HG02852 (cell line): ENCODE measurements around the gene FAM217A.
"Not testable (repeated sequence)": the region's sequence is repeated elsewhere in the genome, so short reads cannot be mapped to it uniquely, and the experiment has no call there.

Experiments
- ATAC-seq: cut with Tn5 transposase; IDR thresholded peaks from one replicate; pipeline ENCODE4 v1.9.1; 2021; ENCODE audit warnings: mild to moderate bottlenecking, moderate library complexity; ENCODE audit not compliant: unreplicated experiment

FAM217A gene

GRCh38 chr6:4078691-4079471 lies at the start of gene FAM217A:
TSS of gene FAM217A (minus strand) at chr6:4079137. CDS start at chr6:4077414, 1,723 bp downstream.
- no peak for ATAC-seq

GRCh38 chr6:4128072-4128471 lies 49.1 kb upstream of the FAM217A start:
- no peak for ATAC-seq

DNA sequence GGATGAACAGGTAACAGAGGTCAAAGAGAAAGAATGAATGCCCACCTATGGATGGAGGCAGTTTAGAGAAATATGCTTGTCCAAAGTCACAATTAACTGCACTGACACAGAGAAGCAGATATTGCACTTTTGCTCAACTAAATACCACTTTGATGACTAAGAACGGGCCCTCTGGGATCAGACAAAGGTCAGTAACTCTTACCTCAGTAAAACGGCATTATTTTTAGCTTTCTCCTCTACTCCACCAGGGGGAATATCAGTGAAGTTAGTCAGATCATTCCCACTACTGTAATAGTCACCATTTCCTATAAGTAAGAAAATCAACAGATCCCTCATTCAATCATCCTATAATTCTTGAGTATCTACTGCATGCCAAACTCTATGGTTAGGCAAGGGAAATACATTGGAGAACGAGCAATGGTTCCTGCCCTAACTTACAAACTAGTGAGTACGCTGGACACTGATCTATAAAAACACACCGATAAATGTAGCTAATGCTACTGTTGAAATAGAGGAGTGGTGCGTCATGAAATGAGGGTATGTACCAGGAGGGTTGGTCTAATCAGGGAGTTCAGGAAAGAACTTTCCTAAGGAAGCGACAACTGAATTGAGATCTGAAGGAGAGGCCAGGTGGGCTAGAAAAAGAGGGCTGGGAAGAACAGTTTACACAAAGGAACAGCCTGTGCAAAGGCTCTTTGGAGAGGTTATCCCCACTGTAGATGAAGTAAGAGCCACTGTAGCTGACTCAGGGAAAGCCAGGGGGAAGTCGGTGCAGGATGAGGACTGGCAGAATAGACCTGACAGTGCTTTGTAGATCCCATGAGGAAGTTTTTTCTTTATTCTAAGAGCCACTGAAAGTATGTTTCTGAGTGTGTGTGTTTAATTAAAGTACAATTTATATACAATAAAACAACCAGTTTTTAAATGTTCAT lies 47.3 kb upstream of the FAM217A start:
- ATAC-seq: no peak

DNA sequence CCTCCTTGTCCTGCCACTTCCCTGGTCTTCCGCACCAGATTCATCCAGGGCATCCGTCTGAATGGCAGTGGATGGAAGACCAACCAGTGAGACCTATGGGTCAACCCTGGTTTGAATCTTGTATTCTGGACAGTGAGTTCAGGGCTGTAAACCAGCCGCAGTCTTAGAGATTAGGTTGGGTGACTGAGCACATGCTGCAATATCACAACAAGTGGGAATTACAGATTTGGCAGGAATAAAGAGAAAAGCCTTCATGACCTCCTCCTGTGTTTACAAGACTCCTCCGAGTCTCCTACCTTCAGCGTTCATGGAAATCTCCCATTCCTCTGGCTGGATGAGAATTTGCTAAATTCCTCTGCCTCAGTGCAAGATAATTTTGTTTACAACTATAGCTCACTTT lies 46.6 kb upstream of the FAM217A start:
- ATAC-seq: no peak

DNA sequence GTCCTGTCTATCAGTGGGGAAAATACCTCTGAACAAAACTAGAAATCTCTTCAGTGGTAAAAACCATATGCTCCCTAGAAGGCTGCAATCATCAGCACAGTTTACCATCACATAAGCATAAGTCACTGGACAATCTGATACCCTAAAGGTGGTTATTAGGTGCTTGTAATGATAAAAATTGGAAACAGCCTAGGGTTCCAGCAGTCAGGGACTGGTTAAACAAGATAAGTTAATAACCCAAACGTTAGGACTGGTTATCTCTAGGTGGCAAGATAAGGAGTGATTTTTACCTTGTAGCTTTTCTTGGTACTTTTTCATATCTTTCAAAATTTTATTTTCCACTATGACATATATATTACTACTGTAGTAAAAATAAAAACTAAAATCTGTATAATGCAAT lies 45.4 kb upstream of the FAM217A start:
- ATAC-seq: no peak

DNA sequence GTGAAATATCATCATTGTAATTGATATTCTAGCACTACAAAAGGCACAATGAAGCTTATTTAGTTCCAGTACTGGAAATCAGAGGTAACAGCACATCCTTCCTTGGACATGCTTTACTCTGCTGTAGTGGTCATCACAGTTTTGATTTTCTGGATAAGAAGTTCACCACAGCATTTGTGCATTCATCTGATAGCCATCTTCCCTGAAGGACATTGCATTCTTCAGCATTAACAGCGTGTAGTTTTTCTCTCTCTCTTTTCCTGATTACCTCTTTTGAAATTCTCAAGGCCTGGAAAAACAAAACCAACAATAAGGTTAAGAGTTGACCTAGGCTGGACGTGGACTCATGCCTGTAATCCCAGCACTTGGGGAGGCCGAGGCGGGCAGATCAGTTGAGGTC lies 36.8 kb upstream of the FAM217A start:
- ATAC-seq: no peak

GRCh38 chr6:4114123-4114522 lies 35.2 kb upstream of the FAM217A start:
- no peak for ATAC-seq

- ATAC-seq: no peak
Measured at GRCh38 chr6:4113649-4114048, 34.7 kb upstream of the FAM217A start.

DNA sequence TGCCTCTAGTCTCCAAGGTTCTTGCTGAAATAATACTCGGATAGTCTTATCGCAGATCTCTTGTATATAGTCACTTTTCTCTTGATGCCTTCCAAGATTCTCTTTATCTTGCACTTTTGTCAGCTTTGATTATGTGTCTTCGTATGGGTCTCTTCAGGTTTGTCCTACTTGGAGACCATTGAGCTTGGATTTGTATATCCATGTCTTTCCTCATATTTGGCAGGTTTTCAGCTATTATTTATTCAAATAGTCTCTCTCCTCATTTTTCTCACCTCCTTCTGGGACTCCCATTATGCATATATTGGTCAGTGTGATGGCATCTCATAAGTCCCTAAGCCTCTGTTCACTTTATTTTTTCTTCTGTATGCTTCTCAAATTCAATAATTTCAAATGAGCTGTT lies 33.4 kb upstream of the FAM217A start:
- no peak for ATAC-seq

DNA sequence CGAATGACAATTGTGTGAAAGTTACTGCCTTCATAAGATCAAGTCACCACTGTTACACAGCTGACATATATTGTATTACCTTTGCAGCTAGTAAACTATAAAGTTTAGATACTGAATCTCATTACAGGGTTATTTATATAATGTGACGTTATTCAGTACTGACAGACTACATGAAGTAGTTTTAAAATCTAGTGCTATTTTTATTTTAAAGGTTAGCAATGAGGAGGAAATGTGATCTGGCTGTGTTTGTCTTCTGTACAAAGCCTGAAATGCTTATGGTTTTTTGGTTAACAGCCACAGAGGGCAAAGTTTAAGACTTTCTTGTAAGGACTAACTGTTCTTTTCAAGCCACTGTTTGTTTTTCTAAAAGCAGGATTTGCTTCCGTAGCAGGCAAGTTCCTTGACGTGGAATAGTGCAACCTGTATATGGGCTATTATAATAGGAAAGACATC lies 30.5 kb upstream of the FAM217A start:
- not testable (repeated sequence) for ATAC-seq

- no peak for ATAC-seq
Measured at GRCh38 chr6:4108561-4109093, 29.7 kb upstream of the FAM217A start.

DNA sequence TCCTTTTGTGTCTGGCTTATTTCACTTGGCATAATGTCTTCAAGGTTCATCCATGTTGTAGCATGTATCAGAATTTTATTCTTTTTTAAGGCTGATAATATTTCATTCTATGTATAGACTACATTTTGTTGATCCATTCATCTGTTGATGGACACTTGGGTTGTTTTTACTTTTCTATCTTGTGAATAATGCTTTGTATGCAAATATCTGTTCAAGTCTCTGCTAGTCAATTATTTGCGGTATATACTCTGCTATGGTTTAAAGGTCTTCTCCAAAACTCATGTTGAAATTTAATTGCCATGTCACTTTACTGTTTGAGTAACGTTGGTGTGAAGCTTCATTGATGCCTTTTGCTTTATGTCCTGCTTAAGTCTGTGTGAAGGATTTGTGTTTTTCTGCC lies 28.9 kb upstream of the FAM217A start:
- ATAC-seq: no peak

DNA sequence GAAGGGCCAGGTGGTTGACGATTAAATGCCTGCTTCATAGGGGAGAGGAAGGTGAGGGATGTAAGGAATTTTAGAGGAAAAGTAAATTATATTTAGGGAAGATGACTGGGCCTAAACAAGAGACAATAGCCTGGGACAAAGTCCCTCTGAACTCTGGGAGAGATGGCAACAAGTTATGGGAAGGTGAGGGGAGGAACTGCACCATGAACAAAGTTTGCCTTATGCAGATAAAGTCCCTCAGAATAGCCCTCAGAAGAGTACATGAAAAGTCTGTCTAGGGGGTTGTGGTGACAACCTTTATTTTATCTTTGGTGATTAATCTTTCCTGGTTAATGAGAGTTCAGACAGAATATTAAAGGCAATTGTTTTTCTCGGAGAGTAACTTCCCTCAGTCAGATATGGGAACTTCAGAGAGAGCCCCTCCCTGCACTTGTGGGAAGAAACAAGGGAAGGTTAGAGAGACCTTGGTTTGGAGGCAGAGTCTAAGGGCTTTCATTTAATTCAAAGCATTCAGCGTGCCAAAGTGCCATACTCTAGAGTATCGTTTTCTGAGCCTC lies 27.1 kb upstream of the FAM217A start:
- ATAC-seq: no peak

GRCh38 chr6:4103929-4104328 lies 25.0 kb upstream of the FAM217A start:
- ATAC-seq: no peak

DNA sequence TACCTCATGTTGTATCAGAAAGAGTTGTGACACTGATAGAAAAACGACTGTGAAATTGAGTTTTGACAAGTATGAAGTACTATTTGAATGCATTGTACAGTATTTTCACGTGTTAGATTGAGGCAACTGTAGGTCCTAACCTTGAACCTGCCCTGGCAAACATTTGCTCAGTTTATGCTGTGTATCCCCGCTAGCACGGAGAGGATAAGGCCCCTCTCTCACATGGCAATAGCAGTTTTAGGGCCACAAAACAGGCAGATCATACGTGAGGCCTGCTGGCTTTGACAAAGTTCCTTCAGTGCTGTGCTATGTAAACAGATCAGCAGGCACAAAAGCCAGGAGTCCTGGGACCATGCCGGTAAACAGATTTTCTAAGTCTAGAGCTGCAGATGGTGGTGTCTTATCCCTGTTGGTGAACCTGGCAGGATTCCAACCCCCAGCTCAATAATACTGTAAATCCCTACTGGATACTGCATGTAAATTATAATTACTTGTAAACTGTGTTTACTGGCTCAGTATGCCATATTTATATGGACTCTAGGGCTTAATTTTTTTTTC lies 23.8 kb upstream of the FAM217A start:
- ATAC-seq: no peak

DNA sequence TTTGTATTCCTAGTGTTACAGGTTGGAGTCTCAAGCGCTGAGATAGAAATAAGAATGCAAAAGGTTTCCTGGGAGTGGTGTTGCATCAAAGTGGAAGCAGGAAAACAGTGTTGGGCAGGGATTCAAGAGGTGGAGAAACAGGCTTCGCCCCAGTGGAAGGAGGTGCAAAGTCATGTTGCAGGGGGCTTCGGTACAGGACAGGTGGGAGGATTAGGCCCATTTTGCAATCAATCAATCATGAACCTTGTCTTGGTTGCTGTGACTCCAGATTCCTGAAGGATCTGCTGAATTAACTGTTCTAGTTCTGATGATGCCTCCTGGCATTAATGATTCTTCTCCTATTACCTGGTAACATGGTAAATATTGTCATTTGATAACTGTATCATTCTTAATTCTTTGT lies 22.4 kb upstream of the FAM217A start:
- no peak for ATAC-seq

DNA sequence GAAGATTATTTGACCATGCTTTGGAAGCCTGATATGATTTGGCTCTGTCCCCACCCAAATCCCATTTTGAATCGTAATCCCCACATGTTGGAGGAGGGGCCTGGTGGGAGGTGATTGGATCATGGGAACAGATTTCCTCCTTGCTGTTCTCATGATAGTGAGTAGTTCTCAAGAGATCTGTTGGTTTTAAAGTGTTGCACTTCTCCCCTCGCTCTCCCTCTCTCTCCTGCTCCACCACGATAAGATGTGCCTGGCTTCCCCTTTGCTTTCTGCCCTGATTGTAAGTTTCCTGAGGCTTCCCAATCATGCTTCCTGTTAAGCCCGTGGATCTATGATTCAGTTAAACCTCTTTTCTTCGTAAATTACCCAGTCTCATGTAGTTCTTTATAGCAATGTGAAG lies 21.7 kb upstream of the FAM217A start:
- ATAC-seq: no peak

DNA sequence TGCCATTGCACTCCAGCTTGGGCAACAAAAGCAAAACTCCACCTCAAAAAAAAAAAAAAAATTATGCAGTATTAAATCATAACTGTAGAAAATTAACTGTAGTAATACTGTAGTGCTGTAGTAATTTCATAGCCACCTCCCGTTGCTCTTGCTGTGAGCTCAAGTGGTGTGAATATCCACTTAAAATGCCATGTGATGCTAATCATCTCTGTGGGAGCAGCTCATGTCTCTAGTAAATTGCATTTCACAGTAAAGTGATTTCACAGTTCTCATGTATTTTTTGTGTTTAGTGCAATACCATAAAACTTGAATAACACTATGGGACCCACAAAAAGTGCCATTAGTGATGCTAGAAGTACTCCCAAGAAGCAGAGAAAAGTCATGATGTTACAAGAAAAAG lies 14.4 kb upstream of the FAM217A start:
- no peak for ATAC-seq

DNA sequence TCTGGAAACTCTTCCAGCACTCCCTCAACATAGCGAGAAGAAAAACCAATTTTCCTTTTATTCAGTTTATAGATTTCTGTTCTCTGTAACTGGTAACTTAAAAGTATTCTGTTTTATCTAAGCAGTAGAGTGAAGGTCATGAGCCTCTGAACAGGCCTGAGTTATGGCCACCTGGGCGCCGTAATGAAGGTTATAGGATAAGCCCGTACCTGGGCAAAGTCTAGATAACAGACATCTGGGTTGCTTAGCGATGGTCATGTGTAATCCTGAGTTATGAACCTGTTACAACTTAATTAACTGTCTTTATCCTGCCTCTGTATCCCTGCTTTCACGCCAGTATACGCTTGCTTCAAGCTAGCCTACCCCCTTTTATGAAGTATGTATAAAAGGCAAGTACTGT lies 13.0 kb upstream of the FAM217A start:
- no peak for ATAC-seq

- ATAC-seq: not testable (repeated sequence)
Measured at GRCh38 chr6:4090043-4090442, 11.1 kb upstream of the FAM217A start.

DNA sequence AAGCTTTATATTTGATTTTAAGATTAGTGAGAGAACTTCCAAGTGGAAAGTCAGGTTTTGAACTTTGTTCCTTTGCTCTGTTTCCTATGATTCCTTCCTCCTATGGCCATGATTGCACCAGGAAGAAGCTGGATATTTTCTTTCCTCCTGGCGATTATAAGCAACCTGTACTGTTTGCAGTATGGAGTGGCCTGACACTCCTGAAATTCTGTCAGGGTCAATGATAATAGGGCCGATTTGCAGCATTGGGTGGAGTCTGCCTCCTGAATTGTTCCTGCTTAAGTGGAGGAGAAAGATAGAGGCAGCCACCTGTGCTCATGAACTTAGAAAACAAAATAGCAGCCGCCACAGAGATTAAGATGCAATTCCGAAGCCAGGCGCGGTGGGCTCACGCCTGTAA lies 9.8 kb upstream of the FAM217A start:
- no peak for ATAC-seq
